ENCODE measurements around the gene ZMYND8. TPM values are rescaled to one million over a fixed set of nuclear protein-coding genes. Genes with fewer than 3 reads are reported as not detected.

Gene ZMYND8
- total and polyA plus RNA-seq, 2 donors (not counting 3 experiments of a cell fraction or from before 2014, with no cell fraction given), result 30.6 to 75.2 TPM

DNA sequence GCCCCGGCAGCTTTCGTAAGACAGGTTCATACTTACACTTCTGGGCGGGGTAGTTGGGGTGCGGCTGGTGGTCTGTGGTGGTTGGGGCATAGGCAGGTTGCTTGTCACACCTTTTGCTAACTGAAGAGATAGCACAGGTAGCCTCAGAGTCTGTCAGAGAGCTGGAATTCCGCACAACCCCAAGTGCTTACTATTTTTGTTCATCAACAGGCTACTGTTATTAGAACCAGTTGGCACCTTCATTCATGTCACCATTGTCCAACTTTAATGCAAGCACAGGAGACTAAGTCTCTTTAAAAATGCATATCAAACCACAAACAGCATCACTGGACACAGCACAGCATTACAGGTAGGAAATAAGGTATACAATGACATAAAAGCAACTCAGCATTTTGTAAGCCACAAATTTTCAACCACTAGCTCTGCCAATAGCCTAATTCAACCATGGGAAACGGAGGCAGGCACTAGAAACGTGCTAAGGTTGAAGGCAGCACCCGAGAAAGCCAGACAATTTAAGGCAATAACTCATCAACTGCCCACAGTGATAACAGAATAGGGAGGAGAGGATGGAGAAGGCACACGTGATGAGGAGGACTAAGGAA, 143.8 kb downstream of the ZMYND8 start:
- no peak overlapping the region for H3K27ac ChIP-seq (ENCODE audit: insufficient read depth, low read depth, low read length)
- ChIA-PET POLR2A (no interaction called here), CTCF (interaction anchor here (1.1 kb wide), 1 partner anchor 171 kb away, joined by 4 read pairs; no protein-coding TSS in a partner anchor)
- no TSS peak for BruUV-seq (replicated peaks)
- H3K4me3 ChIP-seq (replicated peaks in 1 of 3; ENCODE audit: insufficient read depth in 1 of 3, low read depth in 1 of 3, low read length in 3 of 3), result no peak overlapping the region
- no peaks in the 10 kb centered on the region for H3K9me1 ChIP-seq (replicated peaks; ENCODE audit: control insufficient read depth, extremely low read depth, insufficient read depth, low read length)
- no peaks in the 10 kb centered on the region for H3K27me3 ChIP-seq (ENCODE audit: control insufficient read depth in 2 of 2, insufficient read depth in 2 of 2, low read length in 2 of 2)
- peaks cover 11% of the 10 kb centered on the region for H3K79me2 ChIP-seq (ENCODE audit: control insufficient read depth, insufficient read depth, low read length)
- TF ChIP-seq POLR2A (IDR thresholded peaks at IDR 0.05; ENCODE audit: low read depth, low read length) (no peak), JUN (IDR thresholded peaks at IDR 0.05; ENCODE audit: borderline replicate concordance, insufficient read depth, insufficient read length, low read depth) (no peak), EZH2 (IDR thresholded peaks at IDR 0.05; ENCODE audit: borderline replicate concordance, low read depth, low read length, severe bottlenecking) (no peak), GATA2 (IDR thresholded peaks at IDR 0.05; ENCODE audit: insufficient read depth, insufficient read length, low read depth, low read length) (no peak), POLR2AphosphoS5 (IDR thresholded peaks at IDR 0.05; ENCODE audit: insufficient read depth, low read depth, low read length) (no peak), MYC (IDR thresholded peaks at IDR 0.05; ENCODE audit: low read depth, low read length) (no peak), FOS (IDR thresholded peaks at IDR 0.05; ENCODE audit: borderline replicate concordance, insufficient read depth, low read length) (no peak)
- TF ChIP-seq, protein P1, sequence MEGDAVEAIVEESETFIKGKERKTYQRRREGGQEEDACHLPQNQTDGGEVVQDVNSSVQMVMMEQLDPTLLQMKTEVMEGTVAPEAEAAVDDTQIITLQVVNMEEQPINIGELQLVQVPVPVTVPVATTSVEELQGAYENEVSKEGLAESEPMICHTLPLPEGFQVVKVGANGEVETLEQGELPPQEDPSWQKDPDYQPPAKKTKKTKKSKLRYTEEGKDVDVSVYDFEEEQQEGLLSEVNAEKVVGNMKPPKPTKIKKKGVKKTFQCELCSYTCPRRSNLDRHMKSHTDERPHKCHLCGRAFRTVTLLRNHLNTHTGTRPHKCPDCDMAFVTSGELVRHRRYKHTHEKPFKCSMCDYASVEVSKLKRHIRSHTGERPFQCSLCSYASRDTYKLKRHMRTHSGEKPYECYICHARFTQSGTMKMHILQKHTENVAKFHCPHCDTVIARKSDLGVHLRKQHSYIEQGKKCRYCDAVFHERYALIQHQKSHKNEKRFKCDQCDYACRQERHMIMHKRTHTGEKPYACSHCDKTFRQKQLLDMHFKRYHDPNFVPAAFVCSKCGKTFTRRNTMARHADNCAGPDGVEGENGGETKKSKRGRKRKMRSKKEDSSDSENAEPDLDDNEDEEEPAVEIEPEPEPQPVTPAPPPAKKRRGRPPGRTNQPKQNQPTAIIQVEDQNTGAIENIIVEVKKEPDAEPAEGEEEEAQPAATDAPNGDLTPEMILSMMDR (IDR thresholded peaks at IDR 0.05; ENCODE audit: extremely low read depth in 1 of 2, insufficient read depth in 1 of 2, low read depth in 1 of 2, low read length in 2 of 2), result no peak
- TF ChIP-seq, protein P2, sequence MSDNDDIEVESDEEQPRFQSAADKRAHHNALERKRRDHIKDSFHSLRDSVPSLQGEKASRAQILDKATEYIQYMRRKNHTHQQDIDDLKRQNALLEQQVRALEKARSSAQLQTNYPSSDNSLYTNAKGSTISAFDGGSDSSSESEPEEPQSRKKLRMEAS (IDR thresholded peaks at IDR 0.05; ENCODE audit: insufficient read depth, insufficient read length), result no peak
- dilution Hi-C loops (cut with MboI; ENCODE audit: extremely low pct_ligation_motif_present, low sequenced_read_pairs) (no loop called here), intact Hi-C loops (cut with micrococcal nuclease) (no loop called here)
- DNase-seq (ENCODE audit: low read depth, low spot score) (no peak), FAIRE-seq (no peak)
- no peak overlapping the region for H3K4me2 ChIP-seq (ENCODE audit: insufficient read depth, low read length)
- no peak overlapping the region for H3K9ac ChIP-seq (replicated peaks; ENCODE audit: extremely low read depth, insufficient read depth, low read length)
- H3K36me3 ChIP-seq (ENCODE audit: control insufficient read depth in 2 of 2, extremely low read depth in 1 of 2, insufficient read depth in 2 of 2, low read length in 2 of 2), result peaks cover 45 to 53% of the 10 kb centered on the region in 2 experiments
- H4K20me1 ChIP-seq (replicated peaks; ENCODE audit: control insufficient read depth, extremely low read depth, insufficient read depth, low read length), result no peaks in the 10 kb centered on the region
- no peak overlapping the region for H2AFZ ChIP-seq (ENCODE audit: low read depth, low read length)
- no peaks in the 10 kb centered on the region for H3K4me1 ChIP-seq (ENCODE audit: control insufficient read depth, extremely low read depth, insufficient read depth, low read length)
- H3K9me3 ChIP-seq (replicated peaks; ENCODE audit: control insufficient read depth, insufficient read depth, low read length), result no peaks in the 10 kb centered on the region

All from endothelial cell of umbilical vein (primary cell).